RKO (cell line): ENCODE results near the gene PTPRK.

Experiments used
- DNase-seq: peaks from one replicate; pipeline ENCODE4 v3.0.0-alpha.2; 2016; ENCODE audit warnings: low spot score

Gene PTPRK

GRCh38 chr6:128071212-128071611, 449.2 kb downstream of the PTPRK start:
- DNase-seq, result no peak

DNA sequence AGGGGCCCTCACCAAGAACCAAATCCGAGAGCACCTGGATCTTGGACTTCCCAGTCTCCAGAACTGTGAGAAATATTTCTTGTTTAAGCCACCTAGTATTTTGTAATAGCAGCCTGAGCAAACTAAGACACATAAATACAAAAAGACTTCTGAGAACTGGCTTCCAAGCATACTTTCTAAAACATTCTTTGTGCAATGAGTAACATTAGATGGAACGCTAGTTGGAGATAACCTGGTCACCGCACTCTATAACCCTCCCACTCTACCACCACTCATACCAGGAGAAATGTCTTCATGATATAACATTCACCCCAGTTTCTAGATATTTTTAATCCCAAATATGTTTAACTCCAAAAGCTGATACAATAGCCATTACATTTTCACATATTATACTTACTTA, 450.0 kb downstream of the PTPRK start:
- DNase-seq, result no peak

- peak; percentile 5 for DNase-seq
These were observed 451.2 kb downstream of the PTPRK start for GRCh38 chr6:128069188-128069587.

DNA sequence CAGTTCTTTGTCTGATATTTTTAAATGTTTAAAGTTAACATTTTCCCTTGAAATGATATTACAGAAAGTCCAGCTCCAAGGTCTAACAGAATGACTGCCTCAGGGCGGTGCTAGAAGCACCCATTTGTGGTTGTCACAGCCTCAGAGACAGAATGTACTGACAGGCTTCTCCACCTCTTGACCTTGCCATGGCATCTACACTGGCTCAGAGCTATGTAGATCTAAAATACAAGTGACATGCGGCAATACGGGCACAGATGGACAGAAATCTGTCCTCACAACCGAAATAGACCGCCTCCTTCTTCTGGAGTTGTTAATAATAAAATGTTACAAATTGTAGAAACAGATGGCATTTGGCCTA, 452.3 kb downstream of the PTPRK start:
- DNase-seq, result no peak

- DNase-seq, result no peak
These were observed 452.8 kb downstream of the PTPRK start for GRCh38 chr6:128067446-128068118.

DNA sequence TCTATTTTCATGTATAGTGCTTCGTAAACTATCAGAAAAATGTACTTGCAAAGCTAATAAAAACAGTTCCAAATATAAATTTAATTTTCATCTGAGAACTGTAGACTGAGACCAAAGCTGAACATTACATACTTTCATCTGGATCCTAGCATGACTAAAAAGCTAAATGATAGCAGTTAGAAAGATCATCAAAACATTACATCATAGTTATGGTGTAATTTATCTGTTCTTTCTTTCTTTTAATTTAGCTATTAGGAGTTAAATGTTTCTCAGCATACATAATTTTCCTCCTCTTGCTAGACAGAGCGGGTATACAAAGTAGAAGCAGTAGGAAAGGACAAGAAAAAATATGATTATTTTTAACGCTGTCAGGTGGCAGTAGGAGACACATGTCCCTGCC, 455.3 kb downstream of the PTPRK start:
- DNase-seq, result no peak

- peak; percentile 2 for DNase-seq
These were observed 455.9 kb downstream of the PTPRK start for GRCh38 chr6:128064540-128064895.

DNA sequence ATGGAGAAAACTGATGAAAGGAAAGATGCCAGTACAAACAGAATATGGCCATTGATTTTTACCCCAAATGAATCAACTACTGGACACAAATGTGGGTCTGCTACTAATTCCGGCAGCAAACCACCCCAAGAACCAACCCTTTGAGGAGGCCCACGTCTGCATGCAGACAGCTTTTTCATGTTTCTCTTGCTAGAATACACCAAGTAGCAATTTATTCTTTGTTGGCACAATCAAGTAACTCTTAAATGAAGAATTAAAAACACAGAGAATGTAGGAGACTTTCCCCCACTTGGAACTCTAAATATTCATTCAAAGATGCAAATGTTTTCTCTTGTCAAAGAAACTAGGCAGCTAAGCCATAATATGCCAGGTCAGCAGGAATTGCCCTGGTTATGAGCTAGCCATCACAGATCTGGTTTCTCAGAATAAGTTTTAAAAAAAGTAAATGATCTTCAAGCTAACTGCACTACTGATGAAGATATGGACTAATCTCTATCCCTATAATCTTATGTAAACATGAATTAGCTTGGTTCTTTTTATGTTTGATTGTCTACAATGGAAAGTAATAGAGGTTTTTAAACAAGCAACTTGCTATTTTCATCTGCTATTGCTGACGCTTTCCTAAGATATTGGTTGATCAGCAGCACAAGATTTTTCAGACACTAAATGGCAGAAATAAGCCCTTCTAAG, 456.4 kb downstream of the PTPRK start:
- no peak for DNase-seq

- no peak for DNase-seq
These were observed 457.4 kb downstream of the PTPRK start for GRCh38 chr6:128062882-128063603.

DNA sequence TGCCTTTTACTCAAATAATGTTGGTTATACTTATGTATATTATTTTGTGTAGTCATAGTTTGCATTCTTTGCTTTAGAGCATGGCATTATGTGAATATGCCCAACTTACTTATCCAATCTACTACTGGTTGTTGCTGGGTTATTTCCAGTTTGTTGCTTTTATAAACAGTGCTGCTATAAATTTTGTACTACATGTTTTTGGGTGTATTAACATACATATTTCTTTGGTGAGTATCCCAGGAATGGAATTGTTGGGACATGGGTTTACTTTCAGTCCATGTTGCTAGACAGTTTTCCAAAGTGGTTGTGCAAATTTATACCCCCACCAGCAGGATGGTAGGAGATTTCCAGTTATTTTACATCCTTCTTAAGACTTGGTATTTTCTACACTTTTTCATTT, 462.5 kb downstream of the PTPRK start:
- no peak for DNase-seq

GRCh38 chr6:128057541-128057940, 462.9 kb downstream of the PTPRK start:
- DNase-seq, result peak; percentile 68

GRCh38 chr6:128053109-128053508, 467.3 kb downstream of the PTPRK start:
- no peak for DNase-seq

DNA sequence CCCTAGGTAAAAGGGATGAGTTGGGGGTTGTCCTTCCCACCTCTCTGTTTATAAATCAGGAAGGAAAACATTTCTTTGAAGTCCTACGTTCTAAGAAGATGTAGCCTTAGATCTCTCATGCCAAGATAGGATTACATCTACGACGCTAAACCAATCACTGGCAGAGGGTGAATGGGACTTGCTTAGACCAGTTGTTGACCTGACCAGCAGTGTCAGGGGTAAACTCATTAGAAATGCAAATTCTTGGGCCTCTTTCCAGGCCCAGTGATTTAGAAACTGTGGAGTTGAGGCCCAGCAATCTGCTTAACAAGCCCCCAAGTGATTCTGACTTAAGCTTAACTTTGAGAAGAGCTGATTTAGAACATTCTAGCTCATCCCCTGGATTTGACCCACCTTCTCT, 472.4 kb downstream of the PTPRK start:
- no peak for DNase-seq

DNA sequence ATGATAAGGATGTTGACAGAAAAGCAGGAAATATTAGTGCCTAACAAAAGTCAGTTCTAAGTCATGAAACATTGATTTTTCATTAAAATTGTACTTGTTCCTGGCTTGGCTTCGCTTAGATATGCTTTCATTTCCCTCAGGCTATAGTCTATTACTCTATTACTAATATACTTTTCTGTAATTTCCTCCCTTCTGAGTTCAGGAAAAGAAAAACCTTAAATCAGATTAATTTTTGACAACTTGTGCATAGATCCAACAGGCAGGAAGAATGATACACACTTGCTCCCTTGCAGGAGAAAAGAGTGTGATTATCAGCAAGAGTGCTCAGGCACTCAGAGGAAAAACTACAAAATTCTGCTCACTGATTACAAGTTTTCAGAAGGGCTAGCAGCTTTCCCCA, 474.4 kb downstream of the PTPRK start:
- no peak for DNase-seq

DNA sequence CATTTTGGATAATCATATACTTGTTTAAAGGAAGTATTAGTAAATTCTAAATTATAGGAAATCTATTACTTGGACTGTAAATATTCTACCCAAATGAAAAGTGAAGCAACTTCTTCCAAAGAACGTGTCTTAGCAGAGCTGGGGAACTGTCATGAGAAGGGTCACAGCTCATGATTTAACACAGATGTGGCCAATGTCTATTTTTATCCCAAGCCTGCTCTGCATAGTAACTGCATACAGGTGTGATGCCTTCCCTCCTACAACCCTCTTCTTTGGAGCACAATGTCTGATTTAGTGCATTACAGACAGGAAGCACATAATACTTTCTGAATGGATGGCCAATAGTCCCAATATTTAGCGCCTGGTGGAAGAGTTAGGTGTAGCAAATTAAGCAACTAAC, 480.9 kb downstream of the PTPRK start:
- DNase-seq, result no peak

DNA sequence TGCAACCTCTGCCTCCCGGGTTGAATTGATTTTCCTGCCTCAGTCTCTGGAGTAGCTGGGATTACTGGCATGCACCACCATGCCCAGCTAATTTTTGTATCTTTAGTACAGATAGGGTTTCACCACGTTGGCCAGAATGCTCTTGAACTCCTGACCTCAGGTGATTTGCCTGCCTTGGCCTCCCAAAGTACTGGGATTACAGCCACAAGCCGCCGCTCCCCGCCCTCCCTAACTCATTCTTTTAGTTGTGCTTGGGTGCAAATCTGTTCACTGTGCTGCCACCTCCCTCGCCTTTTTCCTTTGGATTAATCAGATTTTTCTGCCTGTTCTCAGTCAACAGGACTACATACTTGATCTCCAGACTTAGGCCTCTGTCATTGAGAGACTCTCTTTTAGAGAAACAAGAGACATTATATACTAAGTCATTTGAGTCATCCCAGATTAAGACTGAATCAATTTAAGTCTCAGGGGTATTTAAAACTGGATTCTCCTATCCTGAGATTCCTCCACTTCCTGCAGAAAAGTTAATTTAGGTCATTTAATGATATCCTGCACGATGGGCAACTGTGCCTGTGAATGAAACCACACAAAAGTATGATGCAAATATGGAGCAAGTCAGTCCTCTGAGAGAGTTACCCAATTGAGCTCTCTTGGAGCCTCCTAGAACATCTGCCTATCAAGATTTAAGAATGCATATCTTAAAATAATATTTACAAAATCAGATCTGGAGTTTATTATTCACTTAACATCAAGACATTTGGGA, 483.4 kb downstream of the PTPRK start:
- no peak for DNase-seq

DNA sequence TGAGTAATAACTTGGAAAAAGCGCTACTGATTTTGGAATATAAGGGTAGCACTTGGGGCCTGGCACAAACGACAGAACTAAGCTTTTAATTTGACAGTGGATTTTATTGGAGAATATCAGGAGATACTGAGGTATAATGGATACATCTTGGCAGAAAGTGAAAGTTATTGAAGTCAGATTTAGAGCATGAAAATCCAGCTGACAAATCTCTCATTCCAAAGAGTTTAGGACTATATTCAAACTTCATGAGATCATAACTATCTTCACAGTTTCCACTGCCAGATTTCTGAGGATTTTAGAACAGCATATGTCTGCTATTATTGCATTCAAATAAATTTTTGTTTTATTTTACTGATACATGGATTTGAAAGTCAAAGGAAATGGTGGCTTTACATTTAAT, 487.2 kb downstream of the PTPRK start:
- DNase-seq, result no peak

DNA sequence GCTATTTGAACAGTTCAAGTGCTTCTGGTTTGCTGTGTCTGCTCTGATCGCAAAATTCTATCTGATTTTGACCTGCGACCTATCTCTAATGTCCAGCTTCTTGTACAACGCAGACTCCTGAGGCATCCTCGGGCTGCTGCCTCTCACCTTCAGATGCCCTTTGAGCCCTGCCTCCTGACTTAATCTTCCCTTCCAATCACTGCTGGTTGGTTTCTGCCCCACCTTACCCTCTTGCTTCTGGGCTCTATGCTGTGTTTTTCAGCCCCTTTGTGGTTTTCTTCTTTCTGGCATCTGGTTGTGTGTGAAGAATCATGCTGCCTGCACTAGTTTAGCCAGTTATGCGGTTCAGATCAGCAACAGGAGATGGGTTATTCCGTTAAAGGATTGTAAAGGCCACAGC, 488.4 kb downstream of the PTPRK start:
- no peak for DNase-seq

DNA sequence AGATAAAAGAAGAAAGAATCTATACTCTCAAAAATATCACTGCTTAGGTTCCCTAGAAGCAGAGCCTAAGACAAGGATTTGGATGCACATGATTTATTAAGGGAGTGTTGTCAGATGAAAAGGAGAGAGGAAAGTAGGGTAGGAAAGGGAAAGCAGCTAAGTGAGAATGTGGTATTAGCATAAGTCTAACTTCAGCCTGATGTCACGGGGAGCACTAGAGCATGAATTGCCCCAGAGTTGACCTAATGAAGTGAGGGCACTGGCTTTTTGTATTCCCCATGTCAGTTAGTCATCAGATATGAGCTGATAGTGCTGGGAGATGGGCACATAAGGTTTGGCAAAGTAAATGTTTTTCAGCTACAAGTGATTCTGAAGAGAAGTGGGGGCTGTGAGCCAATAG, 490.6 kb downstream of the PTPRK start:
- no peak for DNase-seq

GRCh38 chr6:128028183-128028582, 492.2 kb downstream of the PTPRK start:
- DNase-seq, result no peak

- no peak for DNase-seq
These were observed 494.9 kb downstream of the PTPRK start for GRCh38 chr6:128025478-128025877.

DNA sequence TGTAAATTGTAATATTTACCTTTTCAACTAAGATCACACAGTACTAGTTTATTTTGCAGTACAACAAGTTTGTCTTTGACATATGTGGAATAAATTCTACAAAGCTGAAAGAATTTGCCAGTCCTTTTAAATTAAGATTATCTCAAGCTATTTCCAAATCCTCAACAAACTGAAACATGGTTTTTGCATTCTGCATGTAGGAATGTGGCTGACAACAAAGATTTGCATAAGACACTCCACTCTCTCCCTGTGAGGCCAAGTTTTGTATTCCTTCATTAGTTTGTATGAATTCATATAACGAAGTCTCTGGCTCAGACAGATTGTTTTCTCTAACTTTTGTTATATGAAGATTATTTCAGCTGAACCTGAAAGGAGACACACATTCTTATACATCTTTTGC, 495.4 kb downstream of the PTPRK start:
- DNase-seq, result no peak

GRCh38 chr6:128024046-128024445, 496.4 kb downstream of the PTPRK start:
- no peak for DNase-seq
